HG03159 (cell line): ENCODE measurements around the gene PKD2L1.
"Not testable (repeated sequence)": the region's sequence is repeated elsewhere in the genome, so short reads cannot be mapped to it uniquely, and the experiment has no call there.

Source experiments
- ATAC-seq: cut with Tn5 transposase; IDR thresholded peaks from one replicate; pipeline ENCODE4 v1.9.1; 2021; ENCODE audit warnings: mild to moderate bottlenecking, moderate library complexity; ENCODE audit not compliant: unreplicated experiment

The PKD2L1 gene

DNA sequence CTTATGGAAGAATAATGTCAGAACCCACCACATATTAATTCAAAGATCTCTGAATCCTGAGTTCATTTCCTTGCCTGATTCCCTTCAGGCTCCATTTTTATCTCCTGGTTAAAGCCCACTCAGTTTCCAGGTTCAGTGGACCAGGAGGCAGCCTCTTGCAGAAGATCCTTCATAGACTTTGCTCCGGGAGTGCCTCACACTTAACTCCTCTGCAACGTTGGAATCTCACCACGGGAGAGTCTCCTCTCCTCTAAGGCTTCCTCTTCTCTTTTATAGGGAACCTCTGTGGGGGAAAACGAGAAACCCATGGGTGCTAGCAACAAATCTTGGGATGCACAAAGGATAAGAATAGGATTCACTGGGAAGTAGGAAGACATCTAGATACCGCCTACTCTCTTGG lies 41.8 kb downstream of the PKD2L1 start:
- ATAC-seq: no peak

GRCh38 chr10:100287756-100288155 lies 42.3 kb downstream of the PKD2L1 start:
- ATAC-seq: no peak

DNA sequence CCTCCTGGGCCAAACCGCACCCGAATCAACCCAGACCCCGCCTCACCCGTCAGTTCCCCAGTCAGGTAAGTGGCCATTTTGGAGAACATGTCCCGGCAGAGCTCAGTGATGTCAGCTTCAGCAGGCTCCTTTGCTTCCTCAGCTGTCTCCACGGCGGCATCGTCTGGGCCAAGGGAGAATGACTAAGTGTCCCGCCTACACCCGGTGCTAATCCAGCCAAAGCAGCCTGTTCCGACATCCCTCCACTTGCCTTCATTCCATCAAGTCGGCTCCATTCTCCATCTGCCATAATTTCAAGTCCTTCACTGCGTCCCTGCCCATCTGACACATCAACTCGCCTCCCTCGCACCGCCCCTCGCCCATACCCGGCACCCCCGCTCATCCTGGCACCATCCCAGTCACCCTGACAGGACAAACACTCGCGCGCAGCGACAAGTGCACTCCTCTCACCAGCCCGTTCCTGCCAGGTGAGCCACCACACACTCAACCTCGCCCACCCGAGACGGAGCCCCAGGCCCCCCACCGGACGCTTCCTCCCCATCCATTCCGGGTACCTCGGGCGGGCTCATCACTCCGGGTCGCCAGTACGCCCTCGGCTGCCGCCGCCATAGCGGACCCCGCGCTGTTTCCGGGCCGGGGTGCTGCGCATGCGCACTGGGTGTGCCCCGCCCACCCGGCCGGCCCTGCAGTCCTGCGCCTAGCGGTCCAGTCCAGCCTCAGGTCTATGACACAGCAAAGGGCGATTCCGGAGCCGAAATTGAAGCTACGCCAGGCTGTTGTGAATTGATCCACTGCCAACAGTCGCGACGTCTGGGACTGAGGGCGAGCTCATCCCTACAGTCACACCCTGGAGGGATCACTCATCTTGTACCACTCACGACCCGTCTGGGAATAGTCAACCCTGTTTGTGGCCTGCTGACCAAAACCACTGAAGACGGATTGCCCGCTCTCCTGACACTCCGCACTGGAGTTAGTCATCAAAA lies 43.7 kb downstream of the PKD2L1 start, which contains the start of gene BLOC1S2:
TSS of gene BLOC1S2 (minus strand) at position 630 of the 983 bp plus-strand sequence. CDS start at position 609, 21 bp downstream.
- ATAC-seq: peak; percentile 78

GRCh38 chr10:100285326-100285725 lies 44.7 kb downstream of the PKD2L1 start:
- ATAC-seq: not testable (repeated sequence)

- no peak for ATAC-seq
These were observed 47.1 kb downstream of the PKD2L1 start for GRCh38 chr10:100282907-100283306.

DNA sequence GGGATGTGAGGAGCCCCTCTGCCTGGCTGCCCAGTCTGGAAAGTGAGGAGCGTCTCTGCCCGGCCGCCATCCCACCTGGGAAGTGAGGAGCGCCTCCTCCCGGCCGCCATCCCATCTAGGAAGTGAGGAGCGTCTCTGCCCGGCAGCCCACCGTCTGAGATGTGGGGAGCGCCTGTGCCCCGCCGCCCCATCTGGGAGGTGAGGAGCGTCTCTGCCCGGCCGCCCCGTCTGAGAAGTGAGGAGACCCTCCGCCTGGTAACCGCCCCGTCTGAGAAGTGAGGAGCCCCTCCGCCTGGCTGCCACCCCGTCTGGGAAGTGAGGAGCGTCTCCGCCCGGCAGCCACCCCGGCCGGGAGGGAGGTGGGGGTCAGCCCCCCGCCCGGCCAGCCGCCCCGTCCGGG lies 53.1 kb downstream of the PKD2L1 start:
- not testable (repeated sequence) for ATAC-seq

GRCh38 chr10:100267239-100268104 lies 62.6 kb downstream of the PKD2L1 start, which contains the start of gene CWF19L1:
CWF19L1 (minus strand) TSS chr10:100267638; CDS start chr10:100267593, 45 bp downstream.
- ATAC-seq: peak; percentile 71

DNA sequence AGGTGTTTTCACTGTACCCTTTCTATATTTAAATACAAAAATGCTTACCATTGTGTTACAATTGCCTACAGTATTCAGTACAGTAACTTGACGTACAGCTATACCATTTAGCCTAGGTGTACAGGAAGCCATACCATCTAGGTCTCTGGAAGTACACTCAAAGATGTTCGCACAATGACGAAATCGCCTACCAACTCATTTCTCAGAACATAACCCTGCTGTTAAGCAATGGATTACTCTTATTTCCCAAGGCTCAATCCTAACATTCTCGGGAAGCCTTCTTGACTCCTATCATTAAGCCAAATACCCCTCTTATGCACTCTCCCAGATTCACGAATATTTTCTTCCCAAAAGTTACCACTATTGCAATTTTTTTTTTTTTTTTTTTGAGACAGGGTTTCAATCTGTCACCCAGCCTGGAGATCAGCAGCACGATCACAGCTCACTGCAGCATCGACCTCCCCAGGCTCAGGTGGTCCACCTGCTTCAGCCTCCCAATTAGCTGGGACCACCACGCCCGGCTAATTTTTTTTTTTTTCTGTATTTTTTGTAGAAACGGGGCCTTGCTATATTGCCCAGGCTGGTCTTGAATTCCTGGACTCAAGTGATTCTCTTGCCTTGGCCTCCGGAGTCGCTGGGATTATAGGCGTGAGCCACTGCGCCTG lies 64.1 kb downstream of the PKD2L1 start:
- ATAC-seq: no peak

- ATAC-seq: no peak
These were observed 75.8 kb downstream of the PKD2L1 start for GRCh38 chr10:100254191-100254590.

GRCh38 chr10:100253041-100253440 lies 77.0 kb downstream of the PKD2L1 start:
- ATAC-seq: no peak

DNA sequence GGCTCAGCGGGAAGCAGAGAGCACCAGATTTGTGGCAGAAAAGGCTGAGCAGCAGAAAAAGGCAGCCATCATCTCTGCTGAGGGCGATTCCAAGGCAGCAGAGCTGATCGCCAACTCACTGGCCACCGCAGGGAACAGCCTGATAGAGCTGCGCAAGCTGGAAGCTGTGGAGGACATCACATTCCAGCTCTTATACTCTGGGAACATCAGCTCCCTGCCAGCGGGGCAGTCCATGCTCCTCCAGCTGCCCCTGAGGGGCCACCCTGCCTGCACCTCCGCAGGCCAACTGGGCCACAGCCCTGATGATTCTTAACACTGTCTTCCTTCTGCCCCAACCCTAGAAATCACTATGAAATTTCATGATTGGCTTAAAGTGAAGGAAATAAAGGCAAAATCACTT lies 81.2 kb downstream of the PKD2L1 start:
- ATAC-seq: no peak

DNA sequence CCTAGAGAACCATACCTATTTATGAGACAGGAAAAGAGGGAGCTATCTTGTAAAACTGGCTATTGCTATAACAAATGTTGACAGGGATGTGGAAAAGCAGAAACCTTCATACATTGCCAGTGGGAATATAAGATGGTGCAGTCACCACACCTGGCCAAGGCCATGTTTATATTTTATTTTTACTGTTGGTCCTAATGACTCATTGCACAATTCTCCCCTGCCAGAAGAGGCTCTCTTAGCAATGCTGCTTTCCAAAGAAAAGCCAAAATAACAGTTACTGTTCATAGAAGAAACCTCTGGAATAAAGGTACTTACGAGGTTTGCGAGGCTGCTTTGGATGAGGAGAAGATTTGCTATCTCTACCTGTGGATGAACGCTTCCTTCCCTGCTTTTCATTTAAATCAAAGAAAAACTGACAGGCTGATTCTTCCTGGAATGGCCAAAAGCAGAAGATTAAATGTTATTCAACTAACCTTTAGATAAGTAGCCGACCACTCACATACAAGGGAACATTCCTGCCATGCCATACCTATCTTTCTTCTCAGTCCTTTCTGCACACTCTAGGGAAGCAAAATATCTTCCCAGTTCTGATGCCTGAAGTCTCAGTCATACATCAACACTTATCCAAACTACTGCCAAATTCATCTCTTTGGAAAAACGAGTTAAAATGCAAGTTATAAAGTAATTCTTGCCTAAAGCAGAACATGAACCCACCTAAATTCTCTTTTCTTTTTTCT lies 84.4 kb downstream of the PKD2L1 start:
- ATAC-seq: no peak

DNA sequence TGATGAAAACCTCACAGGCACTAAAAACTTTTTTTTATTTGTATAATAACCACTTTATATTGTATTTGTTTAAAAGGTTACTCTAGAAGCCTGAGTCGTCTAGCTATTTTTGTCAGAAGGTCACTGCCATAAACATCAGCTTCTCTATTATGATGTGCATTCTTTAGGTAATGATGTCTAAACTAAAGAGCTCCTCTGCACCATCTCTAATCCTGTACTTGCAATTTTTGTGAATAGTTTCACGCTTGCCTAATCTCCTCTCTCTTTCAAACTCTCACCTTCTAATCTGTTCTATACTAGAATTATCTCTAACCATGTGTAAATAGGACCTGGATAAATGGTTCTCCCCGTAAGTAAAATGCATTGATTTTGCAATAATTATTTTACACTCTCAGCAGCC lies 90.2 kb downstream of the PKD2L1 start:
- ATAC-seq: no peak

GRCh38 chr10:100238429-100238828 lies 91.6 kb downstream of the PKD2L1 start:
- no peak for ATAC-seq
